GM18951 (cell line): ENCODE measurements around the gene LAG3.

Experiments
- POLR2A ChIP-seq: IDR thresholded peaks from 4 replicates; pipeline ENCODE4 v1.6.1; 2011; ENCODE audit warnings: mild to moderate bottlenecking; ENCODE audit not compliant: insufficient read length, insufficient read depth; ENCODE audit errors: extremely low read depth
- in situ Hi-C: fragments of 300-500 bp; cut with MboI; formaldehyde crosslinking; loops from one replicate; pipeline ENCODE4 v1.12.0; 2022; ENCODE audit warnings: low sequenced_read_pairs, mixed read lengths, inconsistent platforms; ENCODE audit not compliant: unreplicated experiment

Gene LAG3

DNA sequence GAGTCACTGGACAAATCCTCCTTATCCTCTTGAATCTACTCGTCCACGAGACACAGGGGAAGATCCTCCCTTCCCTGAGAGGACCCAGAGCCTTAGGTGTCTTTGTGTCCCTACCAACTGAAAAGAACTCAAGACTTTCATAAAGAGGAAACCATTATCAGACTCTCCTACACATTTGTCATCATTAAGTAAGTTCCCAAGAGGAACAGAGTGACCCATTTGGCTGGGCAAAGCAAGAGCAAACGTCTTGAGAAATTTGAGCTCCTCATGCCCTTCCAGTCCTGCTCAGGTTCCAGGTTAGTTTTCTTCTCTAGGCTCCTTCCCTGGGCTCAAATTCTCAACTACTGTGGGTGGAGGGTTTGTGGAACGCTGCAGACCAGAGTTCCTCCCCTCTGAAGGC, 25.1 kb upstream of the LAG3 start:
- in situ Hi-C loops: no loop called here

DNA sequence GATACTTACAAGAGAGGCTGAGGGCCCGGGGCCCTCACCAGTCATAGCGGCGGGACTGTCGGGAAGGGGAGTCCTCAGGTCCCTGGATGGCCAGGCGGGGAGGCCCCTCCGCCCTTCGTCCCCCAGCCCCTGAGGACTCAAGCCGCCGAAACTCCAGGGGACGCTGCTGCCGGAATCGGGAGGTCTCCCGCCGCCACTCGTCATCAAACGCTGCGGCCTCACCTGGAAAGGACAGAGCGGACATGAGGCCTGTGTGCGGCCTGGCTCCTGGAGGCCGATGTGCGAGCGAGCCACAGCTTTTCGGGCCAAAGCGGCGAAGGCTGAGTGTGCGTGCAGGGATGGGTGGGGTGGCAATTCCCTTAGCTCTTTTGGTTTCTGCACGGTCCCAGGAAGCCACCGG, 23.6 kb upstream of the LAG3 start:
- TF ChIP-seq POLR2A: no peak
- in situ Hi-C loops: no loop called here

More for the DNA sequence above, 25.1 kb upstream of the LAG3 start:
- TF ChIP-seq POLR2A: no peak

DNA sequence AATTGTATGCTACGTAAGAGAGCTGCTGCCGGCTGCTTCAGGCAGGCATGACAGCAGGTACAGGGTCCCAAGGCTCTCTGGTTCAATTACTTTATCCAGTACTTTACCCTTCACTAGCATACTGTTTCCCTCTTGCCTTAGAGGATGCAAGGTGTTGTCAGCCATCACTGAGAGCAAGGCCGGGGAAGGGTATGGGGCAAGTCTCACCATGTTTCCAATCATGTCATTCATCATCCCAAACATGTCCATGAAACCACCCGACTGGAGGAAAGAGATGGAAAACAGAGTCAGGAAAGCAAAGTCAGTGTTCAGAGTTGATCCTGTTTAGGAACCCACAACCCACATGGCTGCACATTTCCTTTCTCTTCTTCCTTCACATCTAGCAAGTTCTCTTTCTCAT, 21.8 kb upstream of the LAG3 start:
- no peak for TF ChIP-seq POLR2A
- in situ Hi-C loops: no loop called here

DNA sequence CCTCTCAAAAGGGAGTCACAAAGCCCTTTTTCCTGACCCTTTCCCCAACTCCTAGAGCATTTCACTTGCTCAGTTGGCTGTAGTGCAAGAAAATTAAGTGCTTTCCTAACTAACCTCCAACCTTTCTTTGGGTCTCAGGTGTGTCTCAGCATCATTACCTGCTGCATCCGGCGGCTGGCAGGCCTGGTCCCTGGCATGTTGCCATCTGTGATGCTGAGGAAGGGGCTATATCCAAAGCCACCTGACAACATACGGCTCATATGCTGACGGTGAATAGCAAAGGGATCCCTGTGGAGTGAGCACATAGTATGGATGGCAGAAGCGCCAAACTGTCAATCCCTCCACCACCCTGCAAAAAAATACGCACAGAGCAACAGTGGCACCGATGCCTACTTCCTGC, 20.6 kb upstream of the LAG3 start:
- in situ Hi-C loops: no loop called here
- TF ChIP-seq POLR2A: no peak

DNA sequence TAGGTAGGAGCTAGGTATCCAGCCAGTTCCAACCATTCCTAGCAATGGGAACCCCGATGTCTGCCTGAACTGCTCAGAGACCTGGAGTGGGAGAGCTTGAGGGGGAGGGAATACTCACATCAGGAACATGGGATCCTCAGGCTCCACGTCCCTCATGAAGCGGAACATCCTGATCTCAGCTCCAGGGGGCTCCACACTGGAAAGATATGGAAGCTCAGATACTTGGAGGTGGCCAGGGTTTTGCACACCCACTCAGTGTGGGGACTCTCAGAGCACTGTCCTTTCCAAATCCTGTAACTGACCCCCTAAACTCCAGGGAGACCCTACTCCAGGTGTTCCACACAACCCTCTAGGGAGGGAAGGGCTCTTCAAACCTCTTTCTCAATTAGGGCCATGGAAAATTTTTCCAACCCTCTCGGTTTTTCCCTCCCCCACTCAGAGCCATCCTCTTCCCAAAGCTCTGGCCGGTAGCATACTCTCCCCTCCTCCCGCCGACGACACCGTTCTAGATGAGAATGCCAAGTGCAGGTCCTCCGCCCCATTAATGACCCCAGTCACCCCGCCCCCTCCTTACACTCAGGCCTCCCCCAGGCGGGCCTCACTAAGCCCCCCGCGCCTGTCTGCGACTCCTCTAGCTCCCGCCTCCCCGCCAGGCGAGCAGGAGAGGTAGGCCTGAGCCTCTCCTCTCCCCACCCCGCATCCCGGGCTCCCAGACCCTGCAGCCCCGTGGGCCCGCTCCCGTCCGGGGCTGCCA, 20.0 kb upstream of the LAG3 start:
- in situ Hi-C loops: no loop called here
- TF ChIP-seq POLR2A: no peak

DNA sequence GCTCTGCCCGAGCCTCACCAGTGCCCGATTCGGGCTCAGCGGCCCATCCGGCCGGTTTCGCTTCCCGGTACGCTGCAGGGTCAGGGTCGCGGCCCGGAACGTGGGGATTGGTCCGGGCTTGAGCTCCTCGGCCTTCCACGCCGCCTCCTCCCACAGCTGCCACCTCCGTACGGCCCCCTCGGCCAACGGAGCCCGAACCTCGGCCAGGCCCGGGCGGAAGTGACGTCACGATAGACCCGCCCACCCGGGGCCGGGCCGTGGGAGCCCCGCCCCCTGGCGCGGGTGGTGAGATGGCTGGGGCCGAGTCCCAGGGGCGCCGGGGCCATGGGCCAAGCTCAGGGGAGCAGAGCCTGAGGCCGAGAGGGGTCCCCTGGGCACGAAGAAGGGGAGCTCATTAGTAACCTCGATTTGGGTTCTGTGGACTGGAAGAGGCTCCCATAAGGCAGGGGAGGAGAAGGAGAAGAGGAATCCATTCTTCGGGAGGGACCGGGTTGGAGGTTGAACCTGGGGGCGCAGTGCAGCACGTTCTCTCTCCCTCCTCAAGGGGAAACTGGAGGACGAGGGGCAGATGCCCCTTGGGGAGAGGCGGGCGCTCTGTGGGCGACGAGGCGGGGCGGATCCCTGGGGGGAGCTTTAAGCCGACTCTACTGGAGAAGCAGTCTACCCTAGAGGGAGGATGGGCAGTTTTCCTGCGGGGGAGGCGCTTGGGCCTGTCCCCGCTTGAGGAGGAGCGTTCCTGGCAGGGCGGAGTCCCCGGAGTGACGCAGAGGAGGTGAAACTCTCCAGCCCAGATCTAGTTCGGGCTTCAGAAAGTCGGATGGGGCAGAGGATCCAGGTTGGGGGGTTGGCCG, 19.2 kb upstream of the LAG3 start, which contains the start of gene MLF2:
Gene MLF2, minus strand, starts transcription at position 221 of the 851 bp plus-strand sequence. CDS start 807 bp downstream, outside the sequence.
- peak; percentile 90 for TF ChIP-seq POLR2A
- in situ Hi-C loops: no loop called here

DNA sequence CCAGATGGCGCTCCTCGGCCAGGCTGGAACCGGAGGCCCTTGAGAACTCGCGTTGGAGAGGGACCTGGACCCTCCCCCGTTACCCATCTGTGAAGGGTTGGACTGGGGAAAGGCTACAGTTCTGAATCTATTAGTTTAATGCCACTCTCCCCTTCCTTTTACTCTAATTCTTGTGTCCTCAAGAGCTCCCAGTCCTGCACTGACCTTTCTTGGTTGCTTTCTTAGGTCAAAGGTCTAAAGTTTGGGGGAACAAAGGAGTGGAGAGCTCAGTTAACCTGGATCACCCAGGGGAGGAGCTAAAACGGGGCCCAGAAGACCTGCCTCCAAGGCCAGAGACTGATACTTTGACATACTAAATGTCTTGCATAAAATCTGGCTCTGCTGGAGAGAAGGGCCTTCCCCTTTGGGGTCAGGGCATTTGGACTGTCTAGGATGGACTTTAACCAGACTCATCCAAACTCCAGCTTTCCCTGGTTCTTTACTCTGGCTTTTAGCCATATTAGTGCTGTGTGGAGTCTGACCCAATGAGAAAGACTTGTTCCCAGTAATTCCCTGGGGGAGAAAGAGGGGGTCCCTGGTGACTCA, 18.5 kb upstream of the LAG3 start:
- in situ Hi-C loops: no loop called here
- TF ChIP-seq POLR2A: no peak

DNA sequence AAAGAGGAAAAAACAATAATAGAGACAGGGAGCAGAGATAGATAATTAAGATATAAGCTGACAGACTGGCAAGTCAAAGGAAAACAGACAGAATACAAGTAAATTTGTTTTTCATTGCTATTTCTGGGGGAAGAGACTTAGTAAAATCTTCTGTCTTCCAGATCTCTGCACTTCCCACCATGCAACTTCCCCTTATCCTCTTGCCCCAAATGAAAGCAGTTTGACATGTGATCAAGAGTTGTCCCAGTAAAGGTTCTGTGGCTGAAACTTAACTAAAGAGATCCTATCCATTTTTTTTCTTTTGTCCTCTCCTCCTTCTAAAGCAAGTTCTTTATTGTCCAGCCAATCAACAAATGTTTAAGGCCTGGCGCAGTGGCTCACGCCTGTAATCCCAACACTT, 17.9 kb upstream of the LAG3 start:
- no peak for TF ChIP-seq POLR2A
- in situ Hi-C loops: no loop called here

DNA sequence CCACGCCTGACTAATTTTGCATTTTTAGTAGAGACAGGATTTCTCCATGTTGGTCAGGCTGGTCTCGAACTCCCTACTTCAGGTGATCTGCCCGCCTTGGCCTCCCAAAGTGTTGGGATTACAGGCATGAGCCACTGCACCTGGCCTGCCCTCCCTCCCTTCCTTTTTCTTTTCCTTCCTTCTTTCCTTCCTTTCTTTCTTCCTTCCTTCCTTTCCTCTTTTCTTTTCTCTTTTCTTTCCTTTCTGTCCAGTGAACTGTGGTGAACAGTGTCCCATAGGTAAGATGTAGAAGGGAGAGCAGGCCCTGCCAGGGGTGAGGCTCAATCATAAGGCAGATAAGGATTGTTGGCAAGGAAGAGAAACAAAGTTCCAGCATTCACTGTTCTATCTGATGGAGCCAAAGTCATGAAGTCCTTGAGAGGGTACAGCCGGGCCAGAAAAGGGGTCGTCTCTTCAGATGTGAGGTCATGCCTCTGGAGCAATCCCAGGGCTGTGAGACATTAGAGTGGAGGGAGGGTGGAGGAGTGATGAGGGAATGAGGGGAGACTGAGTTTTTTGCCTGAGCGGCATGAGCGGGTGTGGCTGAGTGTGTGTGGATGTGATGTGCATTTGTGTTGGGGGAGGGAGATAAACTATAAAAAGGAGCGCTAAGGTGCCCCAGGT, 15.2 kb upstream of the LAG3 start:
- in situ Hi-C loops: no loop called here
- no peak for TF ChIP-seq POLR2A

DNA sequence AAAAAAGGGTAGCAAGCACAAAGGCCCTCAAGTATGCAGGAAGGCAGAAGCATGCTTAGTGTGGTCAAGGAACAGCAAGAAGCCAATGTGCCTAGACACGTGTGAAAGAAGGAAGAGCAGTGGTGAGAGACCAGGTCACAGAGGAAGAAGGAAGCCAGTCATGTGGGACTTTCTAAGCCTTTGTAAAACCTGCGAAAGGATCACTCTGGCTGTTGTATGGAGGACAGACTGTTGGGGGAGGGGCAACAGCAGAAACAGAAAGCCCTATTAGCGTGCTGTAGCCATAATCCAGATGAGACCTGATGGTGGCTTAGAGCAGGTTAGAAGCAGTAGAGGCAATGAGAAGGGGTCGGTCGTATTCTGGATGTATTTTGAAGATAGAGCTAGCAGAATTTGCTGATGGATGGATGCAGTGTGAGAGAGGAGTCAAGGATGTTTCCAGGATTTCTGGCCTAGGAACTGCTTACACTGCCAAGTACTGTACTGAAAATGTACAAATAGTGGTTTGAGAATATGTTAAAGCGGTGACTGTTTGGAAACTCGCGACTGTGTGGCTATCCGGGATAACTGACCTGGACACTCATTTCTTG, 13.7 kb upstream of the LAG3 start:
- in situ Hi-C loops: no loop called here

DNA sequence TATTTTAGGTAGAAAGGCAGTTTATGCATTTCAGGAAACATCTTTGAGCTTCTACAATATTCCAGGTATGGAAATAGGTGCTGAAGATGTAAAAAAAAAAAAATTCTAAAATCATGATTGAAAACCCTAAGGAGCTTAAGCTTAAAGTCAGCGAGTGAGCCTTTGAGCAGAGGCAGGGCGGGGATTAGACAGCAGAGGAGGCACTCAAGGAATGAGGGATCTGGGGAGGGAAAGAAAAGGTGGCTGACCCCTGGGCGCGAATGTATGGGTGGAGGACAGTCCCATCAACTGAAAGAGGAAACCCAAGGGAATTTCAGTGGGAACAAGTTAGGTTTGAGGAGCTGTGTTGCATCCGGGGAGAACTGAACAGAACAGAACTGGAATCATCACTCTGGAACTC, 12.6 kb upstream of the LAG3 start:
- no peak for TF ChIP-seq POLR2A
- in situ Hi-C loops: no loop called here

More for the DNA sequence above, 13.7 kb upstream of the LAG3 start:
- no peak for TF ChIP-seq POLR2A

DNA sequence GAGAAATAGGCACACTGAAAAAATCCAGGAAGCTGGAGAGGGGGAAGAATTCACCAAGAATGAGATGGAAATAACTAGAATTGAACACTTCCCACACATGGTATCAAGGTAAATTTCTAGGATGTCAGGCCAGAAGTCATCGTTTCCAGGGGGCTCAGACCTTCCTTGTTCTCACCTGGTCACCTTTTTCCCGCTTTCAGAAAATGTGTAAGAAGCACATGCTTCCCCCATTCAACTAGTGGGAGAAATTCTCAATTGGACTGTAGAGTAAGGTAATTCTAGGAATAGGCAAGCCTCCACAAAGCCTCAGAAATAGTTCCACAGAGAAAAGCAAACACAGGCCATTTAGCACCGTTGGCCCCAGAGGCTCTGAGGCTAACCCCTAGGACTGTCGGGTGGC, 8.9 kb upstream of the LAG3 start:
- in situ Hi-C loops: no loop called here
- TF ChIP-seq POLR2A: no peak
